WERI-Rb-1 (cell line): ENCODE data around the gene WDR72.

Experiments used
- DNase-seq: peaks from one replicate; pipeline ENCODE4 v3.0.0-alpha.2; 2020
- H3K27ac ChIP-seq: fragments of 250-450 bp; sonication (Bioruptor Pico); 2 replicates; pipeline ENCODE4 v1.5.1; 2020; ENCODE audit warnings: mild to moderate bottlenecking, moderate library complexity
- H3K27me3 ChIP-seq: fragments of 250-450 bp; sonication (Bioruptor Pico); 2 replicates; pipeline ENCODE4 v1.5.1; 2021; ENCODE audit warnings: mild to moderate bottlenecking, low read depth, moderate library complexity; ENCODE audit not compliant: insufficient read depth, severe bottlenecking
- H3K36me3 ChIP-seq: fragments of 250-450 bp; sonication (Bioruptor Pico); 2 replicates; pipeline ENCODE4 v1.5.1; 2020; ENCODE audit warnings: mild to moderate bottlenecking, moderate library complexity
- H3K4me3 ChIP-seq: 2 replicates; pipeline ENCODE4 v1.5.1; 2011; ENCODE audit warnings: low read depth, mild to moderate bottlenecking, control low read depth, low read length
- H3K9me3 ChIP-seq: fragments of 250-450 bp; sonication (Bioruptor Pico); 2 replicates; pipeline ENCODE4 v1.5.1; 2021; ENCODE audit warnings: mild to moderate bottlenecking, moderate library complexity; ENCODE audit not compliant: severe bottlenecking
- TF ChIP-seq, protein P1 (sequence below): IDR thresholded peaks from 2 replicates; pipeline ENCODE4 v1.5.1; 2011; ENCODE audit warnings: low read depth, mild to moderate bottlenecking, control low read depth, inconsistent platforms, low read length

Gene WDR72

DNA sequence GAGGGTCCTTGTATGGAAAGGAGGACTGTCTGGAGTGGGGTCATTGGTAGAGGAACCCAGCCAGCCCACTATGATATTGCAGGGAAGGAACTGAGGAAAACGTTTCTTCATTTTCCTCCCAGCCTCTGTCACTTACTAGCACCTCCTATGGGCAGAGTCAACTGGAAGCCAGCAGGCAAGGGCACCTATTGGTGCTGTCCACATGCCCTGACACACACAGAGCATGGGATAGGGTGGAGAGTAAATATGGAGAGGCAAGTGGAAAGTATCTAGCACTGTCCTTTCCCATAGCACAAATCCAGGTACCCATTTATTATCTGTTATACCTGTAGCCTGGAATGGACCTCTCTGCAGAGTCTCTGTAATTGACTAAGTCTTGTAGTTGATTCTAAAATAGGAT, 285.6 kb downstream of the WDR72 start:
- Histone ChIP-seq H3K36me3 (no peaks in the 10 kb centered on the region), H3K9me3 (no peaks in the 10 kb centered on the region), H3K27me3 (no peaks in the 10 kb centered on the region), H3K4me3 (no peak overlapping the region), H3K27ac (no peak overlapping the region)
- no peak for DNase-seq
- TF ChIP-seq, protein P1, sequence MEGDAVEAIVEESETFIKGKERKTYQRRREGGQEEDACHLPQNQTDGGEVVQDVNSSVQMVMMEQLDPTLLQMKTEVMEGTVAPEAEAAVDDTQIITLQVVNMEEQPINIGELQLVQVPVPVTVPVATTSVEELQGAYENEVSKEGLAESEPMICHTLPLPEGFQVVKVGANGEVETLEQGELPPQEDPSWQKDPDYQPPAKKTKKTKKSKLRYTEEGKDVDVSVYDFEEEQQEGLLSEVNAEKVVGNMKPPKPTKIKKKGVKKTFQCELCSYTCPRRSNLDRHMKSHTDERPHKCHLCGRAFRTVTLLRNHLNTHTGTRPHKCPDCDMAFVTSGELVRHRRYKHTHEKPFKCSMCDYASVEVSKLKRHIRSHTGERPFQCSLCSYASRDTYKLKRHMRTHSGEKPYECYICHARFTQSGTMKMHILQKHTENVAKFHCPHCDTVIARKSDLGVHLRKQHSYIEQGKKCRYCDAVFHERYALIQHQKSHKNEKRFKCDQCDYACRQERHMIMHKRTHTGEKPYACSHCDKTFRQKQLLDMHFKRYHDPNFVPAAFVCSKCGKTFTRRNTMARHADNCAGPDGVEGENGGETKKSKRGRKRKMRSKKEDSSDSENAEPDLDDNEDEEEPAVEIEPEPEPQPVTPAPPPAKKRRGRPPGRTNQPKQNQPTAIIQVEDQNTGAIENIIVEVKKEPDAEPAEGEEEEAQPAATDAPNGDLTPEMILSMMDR, result 0 out of 2 replicates have a peak, but pooled peaks have one; percentile 13

DNA sequence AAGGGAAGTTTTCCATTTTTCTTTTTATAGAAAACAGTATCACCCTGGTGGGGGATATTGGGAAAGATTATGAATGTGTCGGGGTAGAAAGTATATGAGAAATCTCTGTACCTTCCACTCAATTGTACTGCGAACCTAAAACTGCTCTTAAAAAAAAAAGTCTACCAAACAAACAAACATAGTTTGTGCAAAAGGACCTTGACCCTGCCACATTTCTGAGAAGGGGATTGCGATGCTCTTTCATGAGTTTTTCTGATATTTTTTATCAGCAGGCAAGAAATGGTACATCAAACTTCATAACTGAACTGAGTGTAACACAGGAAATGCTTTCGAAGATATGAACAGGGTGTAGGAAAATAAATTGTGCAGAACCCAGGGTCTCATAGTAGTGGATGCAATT, 286.0 kb downstream of the WDR72 start:
- Histone ChIP-seq H3K36me3 (no peaks in the 10 kb centered on the region), H3K27ac (no peak overlapping the region), H3K4me3 (no peak overlapping the region), H3K9me3 (no peaks in the 10 kb centered on the region), H3K27me3 (no peaks in the 10 kb centered on the region)
- DNase-seq, result no peak
- TF ChIP-seq, protein P1, result no peak

DNA sequence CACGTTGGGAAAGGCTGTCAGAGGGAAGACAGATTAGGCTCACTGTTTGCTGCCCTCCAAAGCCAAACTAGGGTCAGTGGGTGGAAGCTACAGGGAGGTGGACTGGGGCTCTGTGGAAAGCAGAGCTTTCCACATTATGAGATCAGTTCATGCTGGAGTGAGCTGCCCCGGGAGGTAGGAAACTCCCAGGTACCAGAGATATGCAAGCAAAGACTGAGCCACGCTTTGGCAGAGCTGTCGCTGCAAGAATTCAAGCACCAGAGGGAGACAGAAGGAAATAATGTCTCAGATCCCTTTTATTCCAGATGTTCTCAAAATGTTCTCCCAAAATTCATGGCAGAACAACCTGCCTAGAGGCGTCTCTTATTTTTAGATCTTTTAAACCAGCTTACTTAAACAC, 286.6 kb downstream of the WDR72 start:
- H3K27me3 ChIP-seq, result no peaks in the 10 kb centered on the region
- H3K4me3 ChIP-seq, result no peak overlapping the region
- TF ChIP-seq, protein P1, result no peak
- H3K9me3 ChIP-seq, result no peaks in the 10 kb centered on the region
- no peaks in the 10 kb centered on the region for H3K36me3 ChIP-seq
- H3K27ac ChIP-seq, result no peak overlapping the region
- no peak for DNase-seq

DNA sequence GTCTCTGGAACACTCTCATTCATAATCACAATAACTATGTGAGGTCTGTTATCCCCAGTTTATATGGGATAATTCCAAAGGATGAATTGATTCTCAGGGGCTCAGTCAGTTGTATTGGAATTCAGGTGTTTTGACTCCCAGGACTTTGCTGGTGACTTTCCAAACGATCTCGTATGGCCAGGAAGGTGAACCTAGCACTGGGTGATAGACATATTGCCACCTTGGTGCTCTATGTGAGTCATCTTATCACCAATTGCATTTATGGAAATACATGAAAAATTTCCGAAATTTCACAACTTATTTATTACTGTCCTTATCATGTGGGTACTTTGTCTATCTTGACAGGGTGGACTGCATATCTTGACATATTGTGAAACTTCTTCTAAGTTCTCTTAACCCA, 287.3 kb downstream of the WDR72 start:
- no peaks in the 10 kb centered on the region for H3K27me3 ChIP-seq
- H3K4me3 ChIP-seq, result no peak overlapping the region
- no peaks in the 10 kb centered on the region for H3K36me3 ChIP-seq
- H3K27ac ChIP-seq, result no peak overlapping the region
- no peak for DNase-seq
- H3K9me3 ChIP-seq, result no peaks in the 10 kb centered on the region
- TF ChIP-seq, protein P1, result no peak

DNA sequence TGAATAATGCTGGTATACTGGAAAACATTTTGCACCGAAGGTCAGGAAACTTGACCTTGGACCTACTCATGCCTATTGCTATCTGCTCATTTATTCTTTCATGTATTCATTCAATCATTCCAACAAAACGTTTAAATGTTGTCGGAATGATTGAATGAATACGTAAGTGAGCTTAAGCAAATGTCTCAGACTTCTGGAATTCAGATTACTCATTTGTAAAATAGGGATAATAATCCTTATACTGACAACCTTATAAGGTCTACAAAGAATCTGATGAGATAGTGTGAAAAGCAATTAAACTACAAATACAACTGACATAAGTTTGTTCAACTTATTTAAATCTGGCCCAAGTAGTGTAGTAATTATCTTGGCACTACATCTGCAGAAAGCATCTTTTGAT, 288.7 kb downstream of the WDR72 start:
- TF ChIP-seq, protein P1, result no peak
- H3K27ac ChIP-seq, result no peak overlapping the region
- H3K9me3 ChIP-seq, result no peaks in the 10 kb centered on the region
- H3K4me3 ChIP-seq, result no peak overlapping the region
- no peak for DNase-seq
- no peaks in the 10 kb centered on the region for H3K36me3 ChIP-seq
- H3K27me3 ChIP-seq, result no peaks in the 10 kb centered on the region

DNA sequence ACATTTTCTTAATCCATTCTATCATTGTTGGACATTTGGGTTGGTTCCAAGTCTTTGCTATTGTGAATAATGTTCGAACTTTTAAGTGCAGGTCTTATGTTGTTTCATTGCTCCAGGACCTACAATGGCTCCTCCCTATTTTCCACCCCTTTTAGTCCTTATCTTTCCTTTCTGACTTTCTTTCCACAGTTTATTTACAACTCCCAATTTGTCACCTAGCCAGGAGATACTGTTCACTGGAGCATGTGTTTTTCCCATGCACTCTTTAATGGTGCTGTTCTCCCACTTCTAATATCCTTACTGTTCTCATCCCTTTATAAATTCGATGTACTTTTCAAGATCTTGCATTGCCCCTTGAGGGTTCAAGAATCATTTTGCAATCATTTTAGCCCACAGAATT, 290.0 kb downstream of the WDR72 start:
- Histone ChIP-seq H3K27me3 (no peaks in the 10 kb centered on the region), H3K36me3 (no peaks in the 10 kb centered on the region), H3K4me3 (no peak overlapping the region), H3K9me3 (no peaks in the 10 kb centered on the region), H3K27ac (no peak overlapping the region)
- DNase-seq, result no peak
- TF ChIP-seq, protein P1, result no peak
